ENCODE measurements around the gene POLD4. TPM values are rescaled to one million over a fixed set of nuclear protein-coding genes. Genes with fewer than 3 reads are reported as not detected.

Gene POLD4
- total and polyA plus RNA-seq, 2 donors (not counting 3 experiments of a cell fraction or from before 2014, with no cell fraction given), result 50.1 to 204 TPM

DNA sequence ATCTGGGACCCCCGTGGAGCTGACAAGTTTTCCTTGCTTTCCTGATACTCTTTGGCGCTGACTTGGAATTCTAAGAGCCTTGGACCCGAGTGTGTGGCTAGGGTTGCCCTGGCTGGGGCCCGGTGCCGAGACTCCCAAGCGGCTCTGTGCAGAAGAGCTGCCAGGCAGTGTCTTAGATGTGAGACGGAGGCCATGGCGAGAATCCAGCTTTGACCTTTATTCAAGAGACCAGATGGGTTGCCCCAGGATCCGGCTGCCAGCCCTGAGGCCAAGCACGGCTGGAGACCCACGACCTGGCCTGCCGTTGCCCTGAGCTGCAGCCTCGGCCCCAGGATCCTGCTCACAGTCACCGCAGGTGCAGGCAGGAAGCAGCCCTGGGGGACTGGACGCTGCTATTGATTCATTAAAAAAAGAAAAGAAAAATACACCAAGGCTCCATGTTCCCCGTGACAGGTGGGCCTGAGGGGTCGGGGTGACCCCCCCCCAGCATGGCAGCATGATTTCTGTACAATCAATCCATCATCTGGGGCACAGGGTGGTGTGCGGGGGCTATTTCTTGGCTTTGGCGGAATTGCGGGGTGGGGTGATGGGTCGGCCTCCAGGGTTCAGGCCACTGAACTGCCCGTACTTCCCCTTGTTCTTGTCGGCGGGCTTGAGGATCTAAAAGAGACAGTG lies 44.8 kb upstream of the POLD4 start:
- FAIRE-seq (no peak), DNase-seq (ENCODE audit: low read depth, low spot score) (no peak)
- Histone ChIP-seq H3K4me1 (ENCODE audit: control insufficient read depth, extremely low read depth, insufficient read depth, low read length) (peaks cover 19% of the 10 kb centered on the region), H3K4me3 (replicated peaks in 1 of 3; ENCODE audit: insufficient read depth in 1 of 3, low read depth in 1 of 3, low read length in 3 of 3) (no peak overlapping the region), H3K9me1 (replicated peaks; ENCODE audit: control insufficient read depth, extremely low read depth, insufficient read depth, low read length) (no peaks in the 10 kb centered on the region), H3K27ac (ENCODE audit: insufficient read depth, low read depth, low read length) (no peak overlapping the region), H3K36me3 (ENCODE audit: control insufficient read depth in 2 of 2, extremely low read depth in 1 of 2, insufficient read depth in 2 of 2, low read length in 2 of 2) (peaks cover 6 to 27% of the 10 kb centered on the region in 2 experiments), H3K4me2 (ENCODE audit: insufficient read depth, low read length) (no peak overlapping the region), H3K9me3 (replicated peaks; ENCODE audit: control insufficient read depth, insufficient read depth, low read length) (no peaks in the 10 kb centered on the region), H3K9ac (replicated peaks; ENCODE audit: extremely low read depth, insufficient read depth, low read length) (no peak overlapping the region), H2AFZ (ENCODE audit: low read depth, low read length) (no peak overlapping the region), H3K27me3 (ENCODE audit: control insufficient read depth in 2 of 2, insufficient read depth in 2 of 2, low read length in 2 of 2) (no peaks in the 10 kb centered on the region), H4K20me1 (replicated peaks; ENCODE audit: control insufficient read depth, extremely low read depth, insufficient read depth, low read length) (no peaks in the 10 kb centered on the region), H3K79me2 (ENCODE audit: control insufficient read depth, insufficient read depth, low read length) (peaks cover 19% of the 10 kb centered on the region)
- dilution Hi-C loops (cut with MboI; ENCODE audit: extremely low pct_ligation_motif_present, low sequenced_read_pairs) (no loop called here), intact Hi-C loops (cut with micrococcal nuclease) (no loop called here)
- TSS peak; percentile 35 for BruUV-seq (replicated peaks)
- ChIA-PET POLR2A (no interaction called here), CTCF (interaction anchor here (1.4 to 2.7 kb wide), 2 partner anchors 9 to 16 kb away, joined by 6 to 9 read pairs; no protein-coding TSS in a partner anchor)
- TF ChIP-seq POLR2A (IDR thresholded peaks at IDR 0.05; ENCODE audit: low read depth, low read length), result no peak

- ChIA-PET POLR2A (no interaction called here), CTCF (interaction anchor here (1.4 to 2.7 kb wide), 2 partner anchors 8 to 15 kb away, joined by 6 to 9 read pairs; no protein-coding TSS in a partner anchor)
- Histone ChIP-seq H3K9me1 (replicated peaks; ENCODE audit: control insufficient read depth, extremely low read depth, insufficient read depth, low read length) (no peaks in the 10 kb centered on the region), H3K79me2 (ENCODE audit: control insufficient read depth, insufficient read depth, low read length) (peaks cover 19% of the 10 kb centered on the region), H3K27ac (ENCODE audit: insufficient read depth, low read depth, low read length) (no peak overlapping the region), H3K4me1 (ENCODE audit: control insufficient read depth, extremely low read depth, insufficient read depth, low read length) (peaks cover 21% of the 10 kb centered on the region), H3K27me3 (ENCODE audit: control insufficient read depth in 2 of 2, insufficient read depth in 2 of 2, low read length in 2 of 2) (no peaks in the 10 kb centered on the region), H3K9me3 (replicated peaks; ENCODE audit: control insufficient read depth, insufficient read depth, low read length) (no peaks in the 10 kb centered on the region), H3K4me2 (ENCODE audit: insufficient read depth, low read length) (no peak overlapping the region), H3K4me3 (replicated peaks in 1 of 3; ENCODE audit: insufficient read depth in 1 of 3, low read depth in 1 of 3, low read length in 3 of 3) (no peak overlapping the region), H2AFZ (ENCODE audit: low read depth, low read length) (no peak overlapping the region), H3K36me3 (ENCODE audit: control insufficient read depth in 2 of 2, extremely low read depth in 1 of 2, insufficient read depth in 2 of 2, low read length in 2 of 2) (peaks cover 6 to 27% of the 10 kb centered on the region in 2 experiments), H3K9ac (replicated peaks; ENCODE audit: extremely low read depth, insufficient read depth, low read length) (no peak overlapping the region), H4K20me1 (replicated peaks; ENCODE audit: control insufficient read depth, extremely low read depth, insufficient read depth, low read length) (no peaks in the 10 kb centered on the region)
- BruUV-seq (replicated peaks), result no TSS peak
- DNase-seq (ENCODE audit: low read depth, low spot score), result no peak
- dilution Hi-C loops (cut with MboI; ENCODE audit: extremely low pct_ligation_motif_present, low sequenced_read_pairs) (no loop called here), intact Hi-C loops (cut with micrococcal nuclease) (no loop called here)
- TF ChIP-seq POLR2A (IDR thresholded peaks at IDR 0.05; ENCODE audit: low read depth, low read length) (no peak), POLR2AphosphoS5 (IDR thresholded peaks at IDR 0.05; ENCODE audit: insufficient read depth, low read depth, low read length) (no peak), JUN (IDR thresholded peaks at IDR 0.05; ENCODE audit: borderline replicate concordance, insufficient read depth, insufficient read length, low read depth) (no peak), EZH2 (IDR thresholded peaks at IDR 0.05; ENCODE audit: borderline replicate concordance, low read depth, low read length, severe bottlenecking) (no peak), FOS (IDR thresholded peaks at IDR 0.05; ENCODE audit: borderline replicate concordance, insufficient read depth, low read length) (no peak), GATA2 (IDR thresholded peaks at IDR 0.05; ENCODE audit: insufficient read depth, insufficient read length, low read depth, low read length) (no peak), CTCF (IDR thresholded peaks at IDR 0.05; ENCODE audit: extremely low read depth in 1 of 2, insufficient read depth in 1 of 2, low read depth in 1 of 2, low read length in 2 of 2) (no peak), MYC (IDR thresholded peaks at IDR 0.05; ENCODE audit: low read depth, low read length) (no peak)
- TF ChIP-seq, protein P1, sequence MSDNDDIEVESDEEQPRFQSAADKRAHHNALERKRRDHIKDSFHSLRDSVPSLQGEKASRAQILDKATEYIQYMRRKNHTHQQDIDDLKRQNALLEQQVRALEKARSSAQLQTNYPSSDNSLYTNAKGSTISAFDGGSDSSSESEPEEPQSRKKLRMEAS (IDR thresholded peaks at IDR 0.05; ENCODE audit: insufficient read depth, insufficient read length), result no peak
- FAIRE-seq, result no peak
These were observed 44.2 kb upstream of the POLD4 start for GRCh38 chr11:67397536-67397935.
